GM12892 (cell line): ENCODE data around the gene STK32B.

Experiments
- DNase-seq: peaks from one replicate; pipeline ENCODE4 v3.0.0; 2011; ENCODE audit not compliant: insufficient read length
- FAIRE-seq: peaks from 2 replicates; lab custom pipeline; 2011; peaks lifted over from hg19 to GRCh38; lab: Jason Lieb, UNC
- POLR2A ChIP-seq: IDR thresholded peaks from 2 replicates; pipeline ENCODE4 v1.6.1; 2011; ENCODE audit warnings: low read depth, low read length, control low read depth
- POLR2AphosphoS5 ChIP-seq: IDR thresholded peaks from 2 replicates; pipeline ENCODE4 v1.6.1; 2011; ENCODE audit warnings: low read depth, low read length, control low read depth
- TAF1 ChIP-seq: IDR thresholded peaks from 2 replicates; pipeline ENCODE4 v1.6.1; 2011; ENCODE audit warnings: low read depth, mild to moderate bottlenecking, control low read depth, low read length, borderline replicate concordance

The STK32B gene

GRCh38 chr4:5118994-5119835, 67.9 kb downstream of the STK32B start:
- FAIRE-seq (no peak), DNase-seq (no peak)
- no peak for TF ChIP-seq POLR2A
- no peak for TF ChIP-seq TAF1
- TF ChIP-seq POLR2AphosphoS5 = no peak

- no peak for TF ChIP-seq TAF1
- TF ChIP-seq POLR2A = no peak
- TF ChIP-seq POLR2AphosphoS5 = no peak
- no peak for FAIRE-seq
Observed at GRCh38 chr4:5120067-5120466, 68.8 kb downstream of the STK32B start.

GRCh38 chr4:5120468-5120867, 69.2 kb downstream of the STK32B start:
- TF ChIP-seq POLR2A (no peak), TAF1 (no peak), POLR2AphosphoS5 (no peak)
- DNase-seq (no peak), FAIRE-seq (no peak)

More at GRCh38 chr4:5120067-5120466, 68.8 kb downstream of the STK32B start:
- no peak for DNase-seq

- TF ChIP-seq POLR2A (no peak), POLR2AphosphoS5 (no peak)
- no peak for FAIRE-seq
- no peak for DNase-seq
Observed at GRCh38 chr4:5122114-5122513, 70.8 kb downstream of the STK32B start.

GRCh38 chr4:5124876-5125275, 73.6 kb downstream of the STK32B start:
- FAIRE-seq = no peak
- DNase-seq = no peak
- TF ChIP-seq TAF1 (no peak), POLR2AphosphoS5 (no peak), POLR2A (no peak)

GRCh38 chr4:5125321-5125720, 74.0 kb downstream of the STK32B start:
- FAIRE-seq = no peak
- no peak for TF ChIP-seq POLR2A
- TF ChIP-seq POLR2AphosphoS5 = no peak
- TF ChIP-seq TAF1 = no peak
- no peak for DNase-seq

- no peak for TF ChIP-seq TAF1
- TF ChIP-seq POLR2AphosphoS5 = no peak
- no peak for TF ChIP-seq POLR2A
- no peak for FAIRE-seq
Observed at GRCh38 chr4:5126231-5126630, 75.0 kb downstream of the STK32B start.

GRCh38 chr4:5126857-5127256, 75.6 kb downstream of the STK32B start:
- TF ChIP-seq POLR2A = no peak
- no peak for TF ChIP-seq POLR2AphosphoS5
- no peak for TF ChIP-seq TAF1
- DNase-seq (no peak), FAIRE-seq (no peak)

More at GRCh38 chr4:5126231-5126630, 75.0 kb downstream of the STK32B start:
- DNase-seq = no peak

GRCh38 chr4:5127556-5127955, 76.3 kb downstream of the STK32B start:
- TF ChIP-seq TAF1 = no peak
- no peak for TF ChIP-seq POLR2AphosphoS5
- no peak for TF ChIP-seq POLR2A
- FAIRE-seq (no peak), DNase-seq (no peak)

- FAIRE-seq (no peak), DNase-seq (no peak)
- TF ChIP-seq POLR2AphosphoS5 (no peak), TAF1 (no peak), POLR2A (no peak)
Observed at GRCh38 chr4:5128569-5128968, 77.3 kb downstream of the STK32B start.

- FAIRE-seq (no peak), DNase-seq (no peak)
- no peak for TF ChIP-seq TAF1
- TF ChIP-seq POLR2AphosphoS5 = no peak
- no peak for TF ChIP-seq POLR2A
Observed at GRCh38 chr4:5133201-5133600, 81.9 kb downstream of the STK32B start.

GRCh38 chr4:5133933-5134594, 82.8 kb downstream of the STK32B start:
- DNase-seq (no peak), FAIRE-seq (no peak)
- TF ChIP-seq POLR2AphosphoS5 (no peak), POLR2A (no peak), TAF1 (no peak)

- DNase-seq (no peak), FAIRE-seq (no peak)
- no peak for TF ChIP-seq POLR2A
- TF ChIP-seq TAF1 = no peak
- no peak for TF ChIP-seq POLR2AphosphoS5
Observed at GRCh38 chr4:5134620-5135019, 83.3 kb downstream of the STK32B start.
